ENCODE measurements around the gene OCRL.
"Not testable (repeated sequence)": the region's sequence is repeated elsewhere in the genome, so short reads cannot be mapped to it uniquely, and the experiment has no call there.

Gene OCRL

GRCh38 chrX:129534816-129535578 is 5.1 kb upstream of the OCRL start:
- DNase-seq (ENCODE audit: low read depth): peak; percentile 46

GRCh38 chrX:129540722-129541184 is 694 bp downstream of the OCRL start:
- no peak for DNase-seq (ENCODE audit: low read depth)

- DNase-seq (ENCODE audit: low read depth): no peak
These were observed 4.7 kb downstream of the OCRL start for GRCh38 chrX:129544780-129545179.

GRCh38 chrX:129545408-129545807 is 5.3 kb downstream of the OCRL start:
- no peak for DNase-seq (ENCODE audit: low read depth)

- DNase-seq (ENCODE audit: low read depth): no peak
These were observed 9.1 kb downstream of the OCRL start for GRCh38 chrX:129549124-129549523.

- no peak for DNase-seq (ENCODE audit: low read depth)
These were observed 13.7 kb downstream of the OCRL start for GRCh38 chrX:129553619-129554288.

GRCh38 chrX:129554816-129555215 is 14.8 kb downstream of the OCRL start:
- not testable (repeated sequence) for DNase-seq (ENCODE audit: low read depth)

GRCh38 chrX:129556806-129557315 is 16.8 kb downstream of the OCRL start:
- DNase-seq (ENCODE audit: low read depth): no peak

GRCh38 chrX:129557844-129558480 is 17.9 kb downstream of the OCRL start:
- DNase-seq (ENCODE audit: low read depth): peak; percentile 18

GRCh38 chrX:129559783-129560182 is 19.7 kb downstream of the OCRL start:
- DNase-seq (ENCODE audit: low read depth): no peak

GRCh38 chrX:129561453-129561852 is 21.4 kb downstream of the OCRL start:
- DNase-seq (ENCODE audit: low read depth): no peak

GRCh38 chrX:129564345-129564744 is 24.3 kb downstream of the OCRL start:
- DNase-seq (ENCODE audit: low read depth): not testable (repeated sequence)

GRCh38 chrX:129565046-129565650 is 25.1 kb downstream of the OCRL start:
- DNase-seq (ENCODE audit: low read depth): peak; percentile 40

GRCh38 chrX:129566073-129566472 is 26.0 kb downstream of the OCRL start:
- peak; percentile 34 for DNase-seq (ENCODE audit: low read depth)

GRCh38 chrX:129568349-129568748 is 28.3 kb downstream of the OCRL start:
- no peak for DNase-seq (ENCODE audit: low read depth)

- no peak for DNase-seq (ENCODE audit: low read depth)
These were observed 32.4 kb downstream of the OCRL start for GRCh38 chrX:129572422-129572821.

GRCh38 chrX:129573652-129574051 is 33.6 kb downstream of the OCRL start:
- not testable (repeated sequence) for DNase-seq (ENCODE audit: low read depth)

- DNase-seq (ENCODE audit: low read depth): no peak
These were observed 34.2 kb downstream of the OCRL start for GRCh38 chrX:129574214-129574613.

GRCh38 chrX:129576539-129576938 is 36.5 kb downstream of the OCRL start:
- no peak for DNase-seq (ENCODE audit: low read depth)

GRCh38 chrX:129577473-129577872 is 37.4 kb downstream of the OCRL start:
- peak; percentile 88 for DNase-seq (ENCODE audit: low read depth)

GRCh38 chrX:129577877-129578276 is 37.8 kb downstream of the OCRL start:
- no peak for DNase-seq (ENCODE audit: low read depth)

GRCh38 chrX:129581904-129582303 is 41.8 kb downstream of the OCRL start:
- DNase-seq (ENCODE audit: low read depth): peak; percentile 32
